ENCODE measurements around the gene EEF1E1.
"Not testable (repeated sequence)": the region's sequence is repeated elsewhere in the genome, so short reads cannot be mapped to it uniquely, and the experiment has no call there.

Gene EEF1E1

GRCh38 chr6:8043221-8043620 is 59.1 kb downstream of the EEF1E1 start:
- Histone ChIP-seq H3K27me3 (ENCODE audit: insufficient read depth, poor library complexity, severe bottlenecking) (no peaks in the 10 kb centered on the region), H3K27ac (replicated peaks) (no peak overlapping the region), H3K4me3 (replicated peaks; ENCODE audit: insufficient read depth, low read length) (no peak overlapping the region)
- DNase-seq (ENCODE audit: low read depth in 1 of 2, low spot score in 1 of 2), result no peak
- TF ChIP-seq CTCF (IDR thresholded peaks at IDR 0.05; ENCODE audit: insufficient read depth, low read length) (no peak), GABPA (IDR thresholded peaks at IDR 0.05; ENCODE audit: low read depth) (no peak), SPI1 (IDR thresholded peaks at IDR 0.05; ENCODE audit: borderline replicate concordance, low read depth) (no peak), POLR2AphosphoS5 (IDR thresholded peaks at IDR 0.05; ENCODE audit: low read depth) (no peak), REST (IDR thresholded peaks at IDR 0.05; ENCODE audit: insufficient replicate concordance, low read depth) (no peak)

- TF ChIP-seq SPI1 (IDR thresholded peaks at IDR 0.05; ENCODE audit: borderline replicate concordance, low read depth), result no peak
- no peak for TF ChIP-seq REST (IDR thresholded peaks at IDR 0.05; ENCODE audit: insufficient replicate concordance, low read depth)
- Histone ChIP-seq H3K4me3 (replicated peaks; ENCODE audit: insufficient read depth, low read length) (no peak overlapping the region), H3K27me3 (ENCODE audit: insufficient read depth, poor library complexity, severe bottlenecking) (no peaks in the 10 kb centered on the region), H3K27ac (replicated peaks) (no peak overlapping the region)
- no peak for DNase-seq (ENCODE audit: low read depth in 1 of 2, low spot score in 1 of 2)
Observed at GRCh38 chr6:8041913-8042583, 60.3 kb downstream of the EEF1E1 start.

- H3K27ac ChIP-seq (replicated peaks); DNase-seq (ENCODE audit: low read depth in 1 of 2, low spot score in 1 of 2); H3K27me3 ChIP-seq (ENCODE audit: insufficient read depth, poor library complexity, severe bottlenecking); H3K4me3 ChIP-seq (replicated peaks; ENCODE audit: insufficient read depth, low read length): not testable (repeated sequence)
Observed at GRCh38 chr6:8034107-8034506, 68.2 kb downstream of the EEF1E1 start.

GRCh38 chr6:8030920-8031319 is 71.4 kb downstream of the EEF1E1 start:
- no peak for TF ChIP-seq SPI1 (IDR thresholded peaks at IDR 0.05; ENCODE audit: borderline replicate concordance, low read depth)
- TF ChIP-seq POLR2AphosphoS5 (IDR thresholded peaks at IDR 0.05; ENCODE audit: low read depth), result no peak
- TF ChIP-seq CTCF (IDR thresholded peaks at IDR 0.05; ENCODE audit: insufficient read depth, low read length), result no peak
- TF ChIP-seq REST (IDR thresholded peaks at IDR 0.05; ENCODE audit: insufficient replicate concordance, low read depth), result no peak
- TF ChIP-seq GABPA (IDR thresholded peaks at IDR 0.05; ENCODE audit: low read depth), result no peak
- Histone ChIP-seq H3K27ac (replicated peaks) (no peak overlapping the region), H3K4me3 (replicated peaks; ENCODE audit: insufficient read depth, low read length) (no peak overlapping the region), H3K27me3 (ENCODE audit: insufficient read depth, poor library complexity, severe bottlenecking) (no peaks in the 10 kb centered on the region)
- DNase-seq (ENCODE audit: low read depth in 1 of 2, low spot score in 1 of 2), result no peak
